Spleen (tissue), 11 donors: ENCODE data around the gene LOXHD1. TPM values are rescaled to one million over a fixed set of nuclear protein-coding genes. Genes with fewer than 3 reads are reported as not detected.

ENCODE experiments used
- DNase-seq: peaks from one replicate; pipeline ENCODE4 v3.0.0-alpha.2; 2020
- H3K27ac ChIP-seq, 8 donors: fragments of 200-600 bp; sonication (generic) in 7 of 8; 1 replicate in 4 of 8; 2 replicates in 4 of 8; pipeline versions ENCODE4 v1.5.0 to v1.8.0; 2016 to 2021; ENCODE audit warnings: inconsistent platforms in 4 of 8, mild to moderate bottlenecking in 4 of 8, moderate library complexity in 1 of 8
- H3K27me3 ChIP-seq, 7 donors: fragments of 200-600 bp; sonication (generic) in 6 of 7; replicated peaks in 1 of 7; 1 replicate in 4 of 7; 2 replicates in 3 of 7; pipeline versions ENCODE4 v1.5.0 to v1.8.0; 2016 to 2021; ENCODE audit warnings: inconsistent platforms in 3 of 7, mild to moderate bottlenecking in 1 of 7
- H3K36me3 ChIP-seq, 6 donors: fragments of 200-600 bp; sonication (generic) in 5 of 6; 1 replicate in 4 of 6; 2 replicates in 2 of 6; pipeline versions ENCODE4 v1.5.0 to v1.8.0; 2016 to 2021; ENCODE audit warnings: inconsistent platforms in 2 of 6
- H3K4me1 ChIP-seq, 6 donors: fragments of 200-600 bp; sonication (generic) in 5 of 6; 1 replicate in 3 of 6; 2 replicates in 3 of 6; pipeline versions ENCODE4 v1.5.0 to v1.8.0; 2016 to 2021; ENCODE audit warnings: inconsistent platforms in 3 of 6
- H3K4me3 ChIP-seq, 8 donors: fragments of 200-600 bp; sonication (generic) in 7 of 8; 1 replicate in 4 of 8; 2 replicates in 4 of 8; pipeline versions ENCODE4 v1.5.0 to v1.8.0; 2016 to 2021; ENCODE audit warnings: inconsistent platforms in 4 of 8, mild to moderate bottlenecking in 4 of 8, moderate library complexity in 2 of 8
- H3K9me3 ChIP-seq, 8 donors: fragments of 200-600 bp; sonication (generic) in 7 of 8; 1 replicate in 4 of 8; 2 replicates in 4 of 8; pipeline versions ENCODE4 v1.5.0 to v1.8.0; 2016 to 2021; ENCODE audit warnings: inconsistent platforms in 4 of 8
- CTCF ChIP-seq, 11 experiments: fragments of 200-600 bp in 7 of 11; fragments of 450-650 bp in 4 of 11; sonication (generic) in 4 of 11; IDR thresholded peaks in 8 of 11; conservative IDR thresholded peaks in 3 of 11; 1 replicate in 7 of 11; 2 replicates in 4 of 11; pipeline versions ENCODE4 v1.4.0 to v1.8.0; 2016 to 2021; ENCODE audit warnings: antibody characterized with exemption in 11 of 11, inconsistent platforms in 4 of 11, mild to moderate bottlenecking in 1 of 11
- POLR2A ChIP-seq, 3 donors: fragments of 450-650 bp; IDR thresholded peaks; one replicate each; pipeline ENCODE4 v1.5.1; 2017; ENCODE audit warnings: antibody characterized with exemption in 3 of 3, mild to moderate bottlenecking in 1 of 3
- POLR2AphosphoS5 ChIP-seq, 3 donors: sonication (generic); formaldehyde crosslinking; IDR thresholded peaks; one replicate each; pipeline ENCODE4 v1.5.1; 2017; ENCODE audit warnings: antibody characterized with exemption in 3 of 3
- WGBS, 5 donors: extraction: QIAGEN DNeasy Blood & Tissue Kit in 3 of 5; methylation state at CpG; one replicate each; pipeline versions ENCODE4 v1.1.5 to v1.1.7; 2013 to 2018; 5-methylcytosine and 5-hydroxymethylcytosine counted together
- intact Hi-C: fragments of 100-400 bp; cut with DNase I; formaldehyde crosslinking; loops from one replicate; pipeline ENCODE4 v1.15.0; 2023; ENCODE audit warnings: low total_unique reads
- polyA plus RNA-seq, 3 donors: library from polyadenylated mRNA; stranded (reverse); fragments of 200-250 nt; gene quantifications; one replicate each; pipeline ENCODE4 v1.2.1, GENCODE V29; 2013
- total RNA-seq, 7 donors: library from RNA; depleted of rRNA in 3 of 7; stranded (reverse); fragments of >200 nt in 3 of 7; fragmentation: NEBNext Ultra II Directional in 4 of 7; extraction: Animal tissue kit (Norgen Biotek cat#: 25700) in 4 of 7; gene quantifications; one replicate each; pipeline versions ENCODE4 v1.1.0 to v1.2.1, GENCODE V29; 2016 to 2021
- donor health status: healthy with polysubstance abuse.
- donor health status: DM: no; HTN: no; CAD: no; lungs with moderate emphysema.
- donor health status: DM: no; HTN: no; CAD: no.
- donor health status: Bipolar disorder and iron deficiency.
- donor health status: healthy.
- donor health status: DM: no; HTN: no; CAD: no.
- donor health status: DM: yes; HTN: yes; CAD: no.

Gene LOXHD1
- total and polyA plus RNA-seq, 10 donors: 0.09 to 6.0 (median 2.1) TPM

DNA sequence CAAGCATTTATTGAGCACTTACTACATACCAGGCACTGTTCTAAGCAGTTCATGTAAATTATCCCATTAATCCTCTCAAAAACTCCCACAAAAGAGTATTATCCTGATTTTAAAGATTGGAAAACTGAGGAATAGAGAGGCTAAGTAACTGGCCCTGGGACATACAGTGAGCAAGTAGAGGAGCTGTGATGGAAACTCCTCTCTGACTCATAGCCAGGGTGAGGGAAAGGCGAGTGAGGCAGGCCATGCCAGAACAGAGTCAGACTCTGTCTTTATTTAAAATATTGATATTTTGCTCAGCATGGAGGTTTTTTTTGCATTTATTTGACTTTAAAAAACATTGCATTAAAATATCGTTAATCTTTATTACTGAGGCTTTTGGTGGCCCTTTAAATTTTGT is 208.0 kb downstream of the LOXHD1 start:
- intact Hi-C loops: no loop called here
- Histone ChIP-seq H3K27me3 (no peaks in the 10 kb centered on the region), H3K9me3 (peaks cover 0 to 37% (median 16%) of the 10 kb centered on the region in 8 donors), H3K27ac (no peak overlapping the region), H3K4me3 (no peak overlapping the region), H3K4me1 (no peaks in the 10 kb centered on the region), H3K36me3 (peaks cover 0 to 23% (median 5%) of the 10 kb centered on the region in 6 donors)
- TF ChIP-seq CTCF (IDR thresholded peaks at IDR 0.05 in 8 of 11, conservative IDR thresholded peaks at IDR 0.05 in 3 of 11): no peak
- TF ChIP-seq POLR2A (IDR thresholded peaks at IDR 0.05): no peak
- TF ChIP-seq POLR2AphosphoS5 (IDR thresholded peaks at IDR 0.05): no peak
- no peak for DNase-seq
- WGBS, 5 donors: 89 to 99% (median 93%) methylated on average over 2 of the region's 2 CpGs

DNA sequence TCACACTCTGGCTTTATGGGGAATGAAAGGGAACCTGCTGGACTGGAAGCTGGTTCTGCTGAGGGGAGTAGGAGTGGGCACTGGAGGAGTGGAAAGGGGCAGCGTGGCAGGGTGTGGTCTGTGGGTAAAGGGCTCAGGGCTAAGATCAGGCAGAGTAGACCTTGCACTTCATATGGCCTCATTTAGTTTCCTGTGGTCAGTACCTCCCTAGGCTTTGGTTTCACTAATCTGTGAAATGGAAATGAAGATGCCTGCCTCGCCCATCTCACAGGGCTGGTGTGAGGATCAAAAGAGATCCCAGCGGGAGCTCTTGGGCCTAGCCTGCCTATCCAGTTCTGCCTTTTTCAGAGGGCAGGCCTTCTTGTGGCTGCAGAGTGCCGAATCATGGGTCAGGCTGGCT is 208.7 kb downstream of the LOXHD1 start:
- H3K9me3 ChIP-seq: peaks cover 0 to 37% (median 17%) of the 10 kb centered on the region in 8 donors
- H3K27ac ChIP-seq: no peak overlapping the region
- 68 to 83% (median 73%) methylated on average over 3 to 4 of the region's 4 CpGs for WGBS, 5 donors
- H3K4me3 ChIP-seq: no peak overlapping the region
- no peak for TF ChIP-seq POLR2A (IDR thresholded peaks at IDR 0.05)
- TF ChIP-seq POLR2AphosphoS5 (IDR thresholded peaks at IDR 0.05): no peak
- no peak for TF ChIP-seq CTCF (IDR thresholded peaks at IDR 0.05 in 8 of 11, conservative IDR thresholded peaks at IDR 0.05 in 3 of 11)
- H3K36me3 ChIP-seq: peaks cover 0 to 23% (median 5%) of the 10 kb centered on the region in 6 donors
- intact Hi-C loops: no loop called here
- DNase-seq: no peak
- H3K27me3 ChIP-seq: no peaks in the 10 kb centered on the region
- no peaks in the 10 kb centered on the region for H3K4me1 ChIP-seq

GRCh38 chr18:46447792-46448191 is 209.2 kb downstream of the LOXHD1 start:
- TF ChIP-seq POLR2A (IDR thresholded peaks at IDR 0.05) (no peak), POLR2AphosphoS5 (IDR thresholded peaks at IDR 0.05) (no peak), CTCF (IDR thresholded peaks at IDR 0.05 in 8 of 11, conservative IDR thresholded peaks at IDR 0.05 in 3 of 11) (no peak)
- 88 to 95% (median 91%) methylated on average over 5 of the region's 5 CpGs for WGBS, 5 donors
- Histone ChIP-seq H3K27me3 (no peaks in the 10 kb centered on the region), H3K9me3 (peaks cover 0 to 39% (median 20%) of the 10 kb centered on the region in 8 donors), H3K4me1 (no peaks in the 10 kb centered on the region), H3K4me3 (no peak overlapping the region), H3K27ac (no peak overlapping the region), H3K36me3 (peaks cover 0 to 23% (median 5%) of the 10 kb centered on the region in 6 donors)
- intact Hi-C loops: no loop called here
- no peak for DNase-seq

- no peak for TF ChIP-seq POLR2AphosphoS5 (IDR thresholded peaks at IDR 0.05)
- peaks cover 0 to 23% (median 5%) of the 10 kb centered on the region in 6 donors for H3K36me3 ChIP-seq
- no peaks in the 10 kb centered on the region for H3K27me3 ChIP-seq
- H3K4me1 ChIP-seq: no peaks in the 10 kb centered on the region
- WGBS, 5 donors: 81 to 94% (median 93%) methylated on average over 4 of the region's 4 CpGs
- no peak overlapping the region for H3K4me3 ChIP-seq
- H3K27ac ChIP-seq: no peak overlapping the region
- DNase-seq: no peak
- intact Hi-C loops: no loop called here
- peaks cover 0 to 39% (median 21%) of the 10 kb centered on the region in 8 donors for H3K9me3 ChIP-seq
Observed at GRCh38 chr18:46447323-46447722, 209.7 kb downstream of the LOXHD1 start.
